Right renal cortex interstitium (tissue), 3 donors: ENCODE results near the gene PRPF4. TPM values are rescaled to one million over a fixed set of nuclear protein-coding genes. Genes with fewer than 3 reads are reported as not detected.
A peak's percentile ranks its signal among the peaks of the same experiment; 100 is the strongest.
"Not testable (repeated sequence)": the region's sequence is repeated elsewhere in the genome, so short reads cannot be mapped to it uniquely, and the experiment has no call there.

Experiments
- DNase-seq, 3 donors: peaks; one replicate each; pipeline ENCODE4 v3.0.0-alpha.2; 2013; ENCODE audit warnings: low read depth in 3 of 3, low spot score in 2 of 3
- polyA plus RNA-seq, 3 donors: library from polyadenylated mRNA; unstranded; fragments of 120-200 nt; gene quantifications; one replicate each; pipeline ENCODE4 v1.2.1, GENCODE V29; 2013; ENCODE audit not compliant: insufficient read length in 3 of 3

The PRPF4 gene
- polyA plus RNA-seq, 3 donors: 39.2 to 41.0 (median 39.3) TPM

DNA sequence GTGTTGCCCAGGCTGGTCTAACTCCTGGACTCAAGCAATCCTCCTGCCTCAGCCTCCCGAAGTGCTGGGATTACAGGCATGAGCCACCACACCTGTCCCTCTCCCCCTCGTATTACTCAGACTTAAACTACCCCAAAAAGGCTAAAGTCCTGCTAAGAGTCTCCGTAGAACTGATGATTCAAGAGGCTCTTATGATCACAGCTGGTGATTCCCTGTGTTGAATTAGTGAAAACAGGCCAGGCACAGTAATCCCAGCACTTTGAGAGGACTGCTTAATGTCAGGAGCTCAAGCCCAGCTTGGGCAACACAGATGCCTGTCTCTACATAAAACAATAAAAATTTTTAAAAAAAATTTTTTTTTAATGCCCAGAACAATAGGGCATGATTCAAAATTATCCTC lies 9.3 kb upstream of the PRPF4 start:
- no peak for DNase-seq

- no peak for DNase-seq
These were observed 7.4 kb upstream of the PRPF4 start for GRCh38 chr9:113267911-113268566.

DNA sequence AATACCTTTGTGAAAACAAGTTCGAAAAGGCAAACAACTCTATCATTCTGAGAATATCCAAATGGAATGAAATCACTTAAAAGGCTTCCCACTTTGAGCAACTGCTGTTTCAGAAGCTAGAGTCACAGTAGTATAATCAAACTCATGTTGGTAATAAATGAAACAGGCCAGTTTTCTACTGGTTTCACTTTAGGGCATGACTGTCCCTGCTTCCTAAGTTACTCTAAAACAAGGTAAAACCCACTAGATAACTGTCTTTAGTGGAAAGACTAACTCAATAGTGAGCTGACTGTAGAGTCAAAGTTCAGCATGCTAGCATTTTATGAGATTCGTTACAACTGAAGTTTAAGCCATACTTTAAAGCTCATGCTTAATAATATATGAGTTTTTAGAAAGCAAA lies 6.1 kb upstream of the PRPF4 start:
- DNase-seq: no peak

GRCh38 chr9:113269871-113270270 lies 5.6 kb upstream of the PRPF4 start:
- no peak for DNase-seq

- DNase-seq: peak; percentile 48 to 63 (median 58)
These were observed 843 bp upstream of the PRPF4 start for GRCh38 chr9:113274474-113275156.

GRCh38 chr9:113278840-113279239 lies 3.4 kb downstream of the PRPF4 start:
- no peak for DNase-seq

GRCh38 chr9:113281356-113281755 lies 5.9 kb downstream of the PRPF4 start:
- DNase-seq: no peak

DNA sequence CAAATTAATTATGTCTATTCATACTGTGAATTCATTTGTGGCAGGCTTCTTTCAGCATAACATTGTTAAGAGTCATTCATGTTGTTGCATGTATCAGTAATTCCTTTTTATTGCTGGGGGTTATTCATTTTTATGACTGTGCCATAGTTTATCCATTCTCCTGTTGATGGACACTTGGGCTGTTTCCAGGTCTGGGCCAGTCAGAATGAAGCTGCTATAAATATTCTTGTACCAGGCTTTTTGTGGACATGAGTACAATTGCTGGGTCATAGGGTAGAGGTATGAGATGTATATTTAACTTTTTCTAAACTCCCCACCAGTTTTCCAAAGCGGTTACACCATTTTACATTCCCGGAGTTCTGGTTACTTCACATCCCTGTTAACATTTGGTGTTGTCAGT lies 13.6 kb downstream of the PRPF4 start:
- no peak for DNase-seq

DNA sequence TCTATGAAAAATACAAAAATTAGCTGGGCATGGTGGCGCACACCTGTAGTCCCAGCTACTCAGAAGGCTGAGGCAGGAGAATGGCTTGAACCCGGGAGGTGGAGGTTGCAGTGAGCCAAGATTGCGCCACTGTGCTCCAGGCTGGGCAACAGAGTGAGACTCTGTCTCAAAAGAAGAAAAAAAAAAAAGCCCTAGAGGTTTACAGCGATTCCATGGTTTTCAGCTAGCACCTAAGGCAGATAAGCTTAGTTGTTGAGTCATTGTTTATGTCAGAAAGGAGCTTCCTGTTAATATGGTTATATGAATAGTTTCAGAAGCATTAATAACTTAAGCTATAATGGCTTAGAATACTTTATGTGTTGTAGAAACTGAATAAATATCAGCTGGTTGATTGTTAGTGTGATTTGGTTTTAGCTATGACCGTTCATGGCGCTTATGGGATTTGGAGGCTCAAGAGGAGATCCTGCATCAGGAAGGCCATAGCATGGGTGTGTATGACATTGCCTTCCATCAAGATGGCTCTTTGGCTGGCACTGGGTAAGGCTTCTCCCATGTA lies 14.7 kb downstream of the PRPF4 start:
- DNase-seq: no peak

- DNase-seq: no peak
These were observed 17.9 kb downstream of the PRPF4 start for GRCh38 chr9:113293285-113293878.

GRCh38 chr9:113296247-113296646 lies 20.8 kb downstream of the PRPF4 start:
- DNase-seq: not testable (repeated sequence)

DNA sequence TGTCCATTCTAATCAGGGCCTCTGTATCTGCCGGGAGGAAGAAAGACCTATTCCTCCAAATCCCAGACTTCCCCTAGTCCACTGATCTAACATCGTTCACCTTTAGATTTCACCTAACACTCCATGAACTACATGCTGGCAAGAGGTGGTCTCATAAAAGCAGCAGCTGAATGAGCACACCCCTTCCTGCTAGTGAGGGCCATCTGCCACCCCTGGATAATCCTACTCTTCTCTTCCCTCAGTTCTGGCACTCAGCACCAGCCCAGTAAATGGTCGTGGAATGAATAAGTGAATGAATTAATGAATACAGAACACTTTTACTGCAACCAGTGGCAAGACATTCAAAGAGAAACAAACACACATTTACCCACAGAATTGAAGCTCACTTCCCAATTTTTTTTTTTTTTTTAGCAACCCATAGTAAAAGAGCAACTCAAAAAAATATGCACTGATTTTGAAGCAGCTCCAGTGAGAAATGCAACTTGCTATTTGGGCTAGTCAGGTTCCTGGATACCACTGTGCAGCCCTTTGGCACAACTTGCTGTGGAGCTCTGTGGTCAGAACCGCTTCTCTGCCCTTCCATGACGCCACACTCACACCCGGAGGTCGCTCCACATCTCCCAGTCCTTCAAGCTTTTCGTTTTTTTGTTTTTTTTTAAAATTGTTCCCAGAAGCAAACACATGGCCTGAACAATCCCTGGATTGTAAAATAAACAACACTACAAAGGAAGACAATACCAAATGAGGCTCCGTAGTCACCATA lies 21.5 kb downstream of the PRPF4 start:
- DNase-seq: no peak

DNA sequence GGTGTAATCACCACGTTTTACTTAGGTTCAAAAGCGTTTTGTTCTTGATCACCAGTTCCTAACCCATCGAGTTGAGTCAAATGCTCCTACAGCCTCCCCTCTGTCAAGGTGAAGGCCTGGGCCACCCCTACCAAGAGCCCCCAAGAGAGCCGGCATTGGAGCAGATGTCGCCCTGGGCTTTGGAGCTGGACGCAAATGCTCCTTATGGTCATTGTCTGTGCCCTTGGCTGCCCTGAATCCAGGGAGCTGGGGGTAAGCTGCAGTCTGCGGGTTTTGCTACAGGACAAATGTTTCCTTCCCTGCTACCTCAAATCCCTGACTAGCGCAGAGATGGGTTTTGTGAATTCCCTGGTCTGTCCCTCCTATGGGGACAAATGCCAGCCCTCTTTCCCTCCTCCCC lies 22.9 kb downstream of the PRPF4 start:
- no peak for DNase-seq

DNA sequence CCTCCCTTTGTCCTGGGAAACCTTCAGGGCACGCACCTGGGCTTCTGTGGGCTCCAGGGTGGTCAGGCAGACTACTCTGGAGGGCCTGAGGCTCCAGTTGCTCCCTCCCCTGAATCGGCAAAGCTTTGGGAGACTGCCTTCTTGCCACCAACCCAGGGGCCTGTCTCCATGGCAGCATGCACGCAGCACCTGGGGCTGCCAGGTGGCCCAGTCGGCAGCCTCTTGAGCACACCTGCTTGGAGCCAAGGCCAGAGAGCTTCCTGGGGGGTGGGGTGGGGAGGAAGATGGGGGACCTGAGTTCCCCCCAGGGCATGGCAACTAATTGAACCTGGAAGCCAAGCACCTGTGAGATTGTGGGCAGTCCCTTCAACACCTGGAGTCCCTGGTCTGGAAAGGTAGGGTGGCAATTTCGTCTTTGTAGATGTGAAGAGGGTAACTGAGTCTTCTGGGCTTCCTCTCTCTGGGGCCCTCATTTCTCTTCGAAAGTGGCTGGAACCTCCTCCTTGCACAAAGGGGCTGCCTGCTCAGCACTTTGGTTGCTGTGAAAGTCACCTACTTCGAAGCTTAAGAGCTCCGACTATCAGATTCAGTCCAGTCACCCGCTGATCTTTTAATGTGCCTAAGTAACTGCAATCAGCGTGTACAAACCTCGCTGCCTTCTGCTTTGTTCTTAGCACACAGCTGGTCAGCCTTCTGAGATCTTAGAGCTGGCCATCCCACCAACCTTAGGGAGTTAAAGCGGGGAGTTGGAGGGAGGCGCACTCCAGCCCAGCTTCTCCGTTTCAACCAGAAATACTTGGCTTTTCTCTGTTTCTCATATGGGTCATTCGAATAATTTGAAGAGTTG lies 23.7 kb downstream of the PRPF4 start:
- no peak for DNase-seq

GRCh38 chr9:113299800-113300292 lies 24.4 kb downstream of the PRPF4 start:
- no peak for DNase-seq

DNA sequence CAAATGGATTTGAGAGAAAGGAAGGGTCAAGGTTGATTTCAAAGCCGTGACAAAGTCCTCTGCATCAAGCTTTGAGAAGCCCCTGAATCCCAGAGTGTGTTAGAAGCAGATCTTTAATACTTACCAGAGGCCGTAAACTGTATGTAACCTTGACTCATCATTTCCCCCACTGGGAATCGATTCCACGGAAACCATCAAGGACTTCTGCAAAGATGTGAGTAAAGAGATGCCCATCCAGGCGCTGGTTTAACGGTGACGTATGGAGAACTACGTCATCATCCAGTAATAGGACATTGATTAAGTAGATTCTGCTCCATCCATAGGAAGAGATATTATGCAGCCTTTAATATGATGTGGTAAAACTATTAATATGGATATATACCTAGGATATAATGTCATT lies 26.1 kb downstream of the PRPF4 start:
- no peak for DNase-seq

DNA sequence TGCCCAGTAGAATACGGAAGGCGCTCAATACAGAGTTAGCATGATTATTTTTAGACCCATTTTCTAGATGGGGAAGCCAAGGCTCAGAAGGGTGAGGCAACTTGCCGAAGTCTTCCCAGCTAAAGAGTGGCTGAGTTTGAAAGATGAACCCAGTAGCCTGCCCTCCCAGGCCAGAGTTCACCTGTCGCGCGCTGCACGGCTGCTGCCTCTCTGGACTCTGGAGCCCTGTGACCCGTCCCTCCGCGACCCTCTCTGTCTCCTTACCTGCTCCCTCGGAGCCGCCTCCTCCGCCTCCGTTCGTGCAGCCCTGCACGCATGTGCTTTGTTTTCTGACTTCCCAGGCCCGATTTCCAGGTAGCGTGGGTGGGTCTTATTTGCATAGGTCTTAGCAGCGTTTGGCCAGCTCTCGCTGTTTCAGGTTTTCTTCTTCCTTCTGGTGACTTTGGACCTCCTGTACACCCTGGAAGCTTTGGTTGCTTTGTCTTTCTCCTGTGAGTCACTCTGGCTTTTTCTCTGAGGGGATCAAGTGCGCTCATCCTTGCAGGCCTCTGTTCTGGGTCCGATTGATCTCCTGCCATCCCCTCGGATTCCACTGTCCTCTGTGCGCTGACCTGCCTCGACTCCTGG lies 27.4 kb downstream of the PRPF4 start, which contains the start of gene RNF183:
TSS of gene RNF183 (minus strand) at position 585 of the 627 bp plus-strand sequence. CDS start 5,192 bp downstream, outside the sequence.
- DNase-seq: no peak

- no peak for DNase-seq
These were observed 31.1 kb downstream of the PRPF4 start for GRCh38 chr9:113306566-113306965.

- no peak for DNase-seq
These were observed 32.0 kb downstream of the PRPF4 start for GRCh38 chr9:113307396-113307975.
